KMS-11 (cell line): Measurements from ENCODE around the gene HIBADH.

ENCODE experiments used
- H2AFZ ChIP-seq: fragments of 200-600 bp; sonication (generic); 2 replicates; pipeline ENCODE4 v1.6.1; 2016; ENCODE audit warnings: antibody characterized with exemption, mixed run types, low read depth
- H3K27ac ChIP-seq: fragments of 200-600 bp; sonication (generic); 2 replicates; pipeline ENCODE4 v1.6.1; 2016; ENCODE audit warnings: mild to moderate bottlenecking, mixed run types
- H3K27me3 ChIP-seq: fragments of 200-600 bp; sonication (generic); 2 replicates; pipeline ENCODE4 v1.6.1; 2017; ENCODE audit warnings: mild to moderate bottlenecking, low read depth, mixed run types, moderate library complexity; ENCODE audit not compliant: insufficient read depth
- H3K36me3 ChIP-seq: fragments of 200-600 bp; sonication (generic); 2 replicates; pipeline ENCODE4 v1.6.1; 2017; ENCODE audit warnings: mild to moderate bottlenecking, mixed run types; ENCODE audit not compliant: insufficient read depth
- H3K4me1 ChIP-seq: fragments of 200-600 bp; sonication (generic); 2 replicates; pipeline ENCODE4 v1.6.1; 2016; ENCODE audit warnings: mild to moderate bottlenecking, low read depth, mixed run types; ENCODE audit not compliant: poor library complexity, severe bottlenecking
- H3K4me2 ChIP-seq: fragments of 200-600 bp; sonication (generic); 2 replicates; pipeline ENCODE4 v1.7.0; 2016; ENCODE audit warnings: mild to moderate bottlenecking, mixed run types
- H3K4me3 ChIP-seq: fragments of 200-600 bp; sonication (generic); IDR thresholded peaks from 2 replicates; pipeline ENCODE4 v1.6.1; 2017; ENCODE audit warnings: low read depth, low read length, mixed read lengths; ENCODE audit not compliant: insufficient read depth
- H3K79me2 ChIP-seq: fragments of 200-600 bp; sonication (generic); 2 replicates; pipeline ENCODE4 v1.6.1; 2016; ENCODE audit warnings: low read depth, mixed run types; ENCODE audit not compliant: insufficient read depth
- H3K9ac ChIP-seq: fragments of 200-600 bp; sonication (generic); 2 replicates; pipeline ENCODE4 v1.6.1; 2016; ENCODE audit warnings: mild to moderate bottlenecking, mixed run types
- H4K20me1 ChIP-seq: fragments of 200-600 bp; sonication (generic); 2 replicates; pipeline ENCODE4 v1.6.1; 2016; ENCODE audit warnings: mild to moderate bottlenecking, mixed run types; ENCODE audit not compliant: insufficient read depth
- TF ChIP-seq, protein P1 (sequence below): fragments of 200-600 bp; sonication (generic); conservative IDR thresholded peaks from 2 replicates; pipeline ENCODE4 v1.6.1; 2017; ENCODE audit warnings: low read depth, mild to moderate bottlenecking, antibody characterized with exemption, low read length, moderate library complexity, mixed read lengths

HIBADH gene

DNA sequence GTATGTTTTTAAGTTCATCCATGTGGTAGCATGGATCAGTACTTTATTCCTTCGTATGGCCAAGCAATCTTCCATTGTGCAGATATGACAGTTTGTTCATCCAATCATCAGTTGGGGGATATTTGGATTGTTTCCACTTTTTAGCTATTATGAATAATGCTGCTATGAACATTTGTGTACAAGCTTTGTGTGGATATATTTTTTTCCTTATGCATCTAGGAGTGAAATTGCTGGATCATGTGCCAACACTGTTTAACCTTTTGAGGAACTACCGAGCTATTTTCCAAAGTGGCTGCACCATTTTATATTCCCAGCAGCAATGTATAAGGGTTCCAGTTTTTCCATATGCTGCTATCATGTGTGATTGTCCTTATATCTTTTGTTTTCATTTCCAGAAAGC, 140.1 kb downstream of the HIBADH start:
- H3K79me2 ChIP-seq = no peaks in the 10 kb centered on the region
- H2AFZ ChIP-seq = no peak overlapping the region
- no peak overlapping the region for H3K27ac ChIP-seq
- H3K9ac ChIP-seq = no peak overlapping the region
- no peaks in the 10 kb centered on the region for H4K20me1 ChIP-seq
- TF ChIP-seq, protein P1, sequence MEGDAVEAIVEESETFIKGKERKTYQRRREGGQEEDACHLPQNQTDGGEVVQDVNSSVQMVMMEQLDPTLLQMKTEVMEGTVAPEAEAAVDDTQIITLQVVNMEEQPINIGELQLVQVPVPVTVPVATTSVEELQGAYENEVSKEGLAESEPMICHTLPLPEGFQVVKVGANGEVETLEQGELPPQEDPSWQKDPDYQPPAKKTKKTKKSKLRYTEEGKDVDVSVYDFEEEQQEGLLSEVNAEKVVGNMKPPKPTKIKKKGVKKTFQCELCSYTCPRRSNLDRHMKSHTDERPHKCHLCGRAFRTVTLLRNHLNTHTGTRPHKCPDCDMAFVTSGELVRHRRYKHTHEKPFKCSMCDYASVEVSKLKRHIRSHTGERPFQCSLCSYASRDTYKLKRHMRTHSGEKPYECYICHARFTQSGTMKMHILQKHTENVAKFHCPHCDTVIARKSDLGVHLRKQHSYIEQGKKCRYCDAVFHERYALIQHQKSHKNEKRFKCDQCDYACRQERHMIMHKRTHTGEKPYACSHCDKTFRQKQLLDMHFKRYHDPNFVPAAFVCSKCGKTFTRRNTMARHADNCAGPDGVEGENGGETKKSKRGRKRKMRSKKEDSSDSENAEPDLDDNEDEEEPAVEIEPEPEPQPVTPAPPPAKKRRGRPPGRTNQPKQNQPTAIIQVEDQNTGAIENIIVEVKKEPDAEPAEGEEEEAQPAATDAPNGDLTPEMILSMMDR = no peak
- H3K36me3 ChIP-seq = no peaks in the 10 kb centered on the region
- no peak overlapping the region for H3K4me3 ChIP-seq
- H3K27me3 ChIP-seq = no peaks in the 10 kb centered on the region
- H3K4me1 ChIP-seq = no peaks in the 10 kb centered on the region
- H3K4me2 ChIP-seq = no peak overlapping the region

DNA sequence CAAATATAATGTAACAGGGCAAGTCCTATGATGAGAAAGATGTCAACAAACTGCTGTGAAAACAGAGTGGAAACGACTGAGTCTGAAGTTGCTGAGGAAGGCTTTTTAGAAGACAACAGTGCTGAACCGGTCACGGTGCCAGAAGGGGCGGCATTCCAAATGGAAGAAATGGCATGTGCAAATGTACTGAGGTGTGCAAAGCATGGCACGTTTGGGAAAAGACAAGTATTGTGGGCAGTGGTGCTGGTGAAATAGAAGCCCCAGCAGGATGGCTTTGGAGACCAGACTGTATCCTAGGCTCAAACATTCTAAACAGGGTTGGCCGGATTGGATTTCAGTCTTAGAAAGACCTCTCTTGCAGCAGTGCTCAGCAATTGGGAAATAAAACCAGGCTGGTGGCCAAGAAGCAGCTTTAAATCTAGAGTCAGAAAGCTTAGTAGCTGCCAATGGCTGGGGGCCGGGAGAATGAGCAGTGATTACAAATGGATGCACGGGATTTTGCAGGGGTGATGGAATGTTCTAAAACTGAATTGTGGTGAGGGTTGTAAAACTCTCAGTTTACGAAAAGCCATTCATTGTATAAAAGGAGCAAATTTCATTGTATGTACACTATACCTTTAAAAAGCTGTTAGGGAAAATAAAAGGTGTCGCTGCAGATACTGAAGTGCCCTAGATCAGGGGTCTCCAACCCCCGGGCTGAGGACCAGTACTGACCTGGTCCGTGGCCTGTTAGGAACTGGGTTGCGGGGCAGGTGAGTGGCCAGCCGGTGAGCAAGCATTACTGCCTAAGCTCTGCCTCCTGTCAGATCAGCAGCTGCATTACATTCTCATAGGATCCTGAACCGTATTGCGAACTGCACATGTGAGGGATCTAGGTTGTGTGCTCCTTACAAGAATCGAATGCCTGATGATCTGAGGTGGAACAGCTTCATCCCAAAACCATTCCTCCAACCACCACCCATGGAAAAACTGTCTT, 141.6 kb downstream of the HIBADH start:
- TF ChIP-seq, protein P1 = no peak
- Histone ChIP-seq H3K4me3 (no peak overlapping the region), H3K4me1 (no peaks in the 10 kb centered on the region), H3K27me3 (no peaks in the 10 kb centered on the region), H3K9ac (no peak overlapping the region), H3K27ac (no peak overlapping the region), H3K4me2 (no peak overlapping the region), H3K36me3 (no peaks in the 10 kb centered on the region), H3K79me2 (no peaks in the 10 kb centered on the region), H4K20me1 (no peaks in the 10 kb centered on the region), H2AFZ (no peak overlapping the region)

DNA sequence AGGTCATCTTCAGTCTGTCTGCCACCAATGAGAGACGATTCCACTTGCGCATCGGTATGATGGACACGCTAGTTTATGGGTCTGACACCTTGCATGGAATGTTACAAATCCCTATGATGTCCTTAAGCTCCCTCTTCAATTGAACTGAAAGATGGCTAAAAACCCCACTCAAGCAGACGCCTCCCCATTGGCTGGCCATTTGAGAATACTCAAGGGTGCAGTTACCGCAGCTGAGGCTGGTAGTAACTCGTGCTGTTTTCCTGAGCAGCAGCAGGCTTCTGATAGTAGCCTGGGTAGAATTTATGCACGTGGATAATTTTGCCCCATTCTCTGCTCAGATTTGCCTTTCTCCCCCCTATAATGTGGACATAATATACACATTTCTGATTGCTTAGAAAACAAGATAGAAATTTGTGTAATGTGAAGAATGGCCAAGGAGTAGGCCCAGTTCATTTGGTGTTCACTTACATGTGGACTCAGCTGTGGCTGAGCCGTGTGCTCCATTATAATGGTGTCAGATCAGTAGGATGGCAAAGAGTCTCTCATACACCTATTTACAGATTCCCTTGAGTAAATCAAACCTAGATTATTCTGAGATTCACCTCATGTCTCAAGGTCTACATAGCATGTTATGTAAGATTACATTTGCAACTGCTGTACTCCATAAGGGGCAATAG, 142.8 kb downstream of the HIBADH start:
- Histone ChIP-seq H4K20me1 (no peaks in the 10 kb centered on the region), H3K4me1 (no peaks in the 10 kb centered on the region), H3K4me3 (no peak overlapping the region), H3K27me3 (no peaks in the 10 kb centered on the region), H2AFZ (no peak overlapping the region), H3K27ac (no peak overlapping the region), H3K9ac (no peak overlapping the region), H3K36me3 (no peaks in the 10 kb centered on the region), H3K4me2 (no peak overlapping the region), H3K79me2 (no peaks in the 10 kb centered on the region)
- TF ChIP-seq, protein P1 = no peak

DNA sequence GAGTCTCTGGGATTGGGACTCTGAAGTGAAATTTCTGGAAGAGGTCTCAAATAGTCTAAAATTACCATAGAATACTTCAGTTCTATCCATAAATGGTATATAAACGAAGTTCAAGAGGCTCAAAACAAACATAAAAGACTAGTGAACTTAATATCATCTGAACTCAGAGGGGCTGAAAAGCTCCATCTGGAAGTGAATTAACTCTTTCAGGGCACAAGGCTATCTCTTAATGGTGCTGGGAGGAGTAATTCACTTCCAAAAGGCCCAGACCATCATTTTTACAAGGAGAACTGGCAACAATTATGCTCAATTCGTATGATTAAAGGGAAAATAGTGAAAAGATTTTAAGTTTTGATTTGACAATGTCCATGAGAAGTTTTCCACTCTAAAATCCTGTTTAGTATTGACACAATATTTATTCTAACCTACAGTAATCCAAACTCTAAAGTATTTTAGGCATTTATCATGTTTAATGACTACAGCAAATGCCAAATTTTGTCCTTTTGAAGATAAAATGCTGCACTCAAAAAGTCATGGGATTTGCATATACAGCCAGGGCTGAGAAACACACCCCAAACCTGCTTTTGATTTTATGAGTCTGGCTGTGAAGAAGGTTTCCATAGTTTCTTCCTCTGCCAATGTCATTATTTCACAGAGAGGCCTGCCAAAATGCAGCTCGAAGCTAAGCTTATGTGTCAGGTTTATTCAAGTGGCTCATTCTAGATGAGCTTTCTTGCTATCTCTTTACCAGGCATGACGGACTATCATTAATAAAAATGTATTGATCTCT, 143.9 kb downstream of the HIBADH start:
- H3K79me2 ChIP-seq = no peaks in the 10 kb centered on the region
- no peaks in the 10 kb centered on the region for H3K4me1 ChIP-seq
- H3K27me3 ChIP-seq = no peaks in the 10 kb centered on the region
- no peak overlapping the region for H3K4me2 ChIP-seq
- no peak overlapping the region for H2AFZ ChIP-seq
- TF ChIP-seq, protein P1 = no peak
- no peak overlapping the region for H3K9ac ChIP-seq
- H3K4me3 ChIP-seq = no peak overlapping the region
- no peaks in the 10 kb centered on the region for H4K20me1 ChIP-seq
- H3K36me3 ChIP-seq = no peaks in the 10 kb centered on the region
- no peak overlapping the region for H3K27ac ChIP-seq
